Caco-2 (cell line): ENCODE results near the gene MAK. TPM values are rescaled to one million over a fixed set of nuclear protein-coding genes. Genes with fewer than 3 reads are reported as not detected.

Source experiments
- BruUV-seq: library from RNA; stranded (reverse); fragments of 400-500 nt; replicated peaks from 2 replicates; lab custom pipeline; 2021; lab: Mats Ljungman, UMichigan
- CTCF ChIA-PET: fragments of 300-600 bp; sonication (Branson Sonifier 250); formaldehyde crosslinking; loops from one replicate; lab custom pipeline; 2022; ENCODE audit warnings: antibody characterized with exemption; lab: Charles Lee
- POLR2A ChIA-PET: fragments of 300-600 bp; sonication (Branson Sonifier 250); formaldehyde crosslinking; loops from one replicate; lab custom pipeline; 2022; ENCODE audit warnings: antibody characterized with exemption; lab: Charles Lee
- DNase-seq, 2 experiments: peaks; one replicate each; pipeline versions ENCODE4 v3.0.0 to v3.0.0-alpha.2; 2020 to 2022
- H3K27me3 ChIP-seq: replicated peaks from 2 replicates; pipeline ENCODE4 v1.6.0; 2011; ENCODE audit warnings: low read length; ENCODE audit not compliant: control insufficient read depth, insufficient read depth
- H3K36me3 ChIP-seq: 2 replicates; pipeline ENCODE4 v1.5.1; 2011; ENCODE audit warnings: low read length; ENCODE audit not compliant: control insufficient read depth, insufficient read depth
- H3K4me1 ChIP-seq: fragments of 250-450 bp; sonication (Bioruptor Pico); 2 replicates; pipeline ENCODE4 v1.5.1; 2020; ENCODE audit warnings: mild to moderate bottlenecking
- H3K4me3 ChIP-seq: 2 replicates; pipeline ENCODE4 v1.5.1; 2011; ENCODE audit warnings: low read depth, mild to moderate bottlenecking, control low read depth, low read length
- H3K9me3 ChIP-seq: fragments of 250-450 bp; sonication (Bioruptor Pico); 2 replicates; pipeline ENCODE4 v1.5.1; 2020; ENCODE audit warnings: mild to moderate bottlenecking, moderate library complexity
- H3K27ac Mint-ChIP-seq: one replicate; pipeline ENCODE4 v1.8.0; 2022; ENCODE audit warnings: mixed read lengths; ENCODE audit not compliant: unreplicated experiment
- H3K27me3 Mint-ChIP-seq: one replicate; pipeline ENCODE4 v1.8.0; 2022; ENCODE audit warnings: mixed read lengths; ENCODE audit not compliant: insufficient read depth, unreplicated experiment
- H3K36me3 Mint-ChIP-seq: one replicate; pipeline ENCODE4 v1.8.0; 2022; ENCODE audit warnings: mild to moderate bottlenecking, mixed read lengths; ENCODE audit not compliant: insufficient read depth, unreplicated experiment
- H3K4me1 Mint-ChIP-seq: one replicate; pipeline ENCODE4 v1.8.0; 2022; ENCODE audit warnings: low read depth, mixed read lengths; ENCODE audit not compliant: unreplicated experiment
- H3K4me3 Mint-ChIP-seq: one replicate; pipeline ENCODE4 v1.8.0; 2022; ENCODE audit warnings: mild to moderate bottlenecking, moderate library complexity, mixed read lengths; ENCODE audit not compliant: unreplicated experiment
- H3K9me3 Mint-ChIP-seq: one replicate; pipeline ENCODE4 v1.8.0; 2022; ENCODE audit warnings: mixed read lengths; ENCODE audit not compliant: unreplicated experiment
- CTCF ChIP-seq, 2 experiments: fragments of 200-600 bp in 1 of 2; IDR thresholded peaks; 1 replicate in 1 of 2; 2 replicates in 1 of 2; pipeline versions ENCODE4 v1.5.1 to v1.8.0; 2011 to 2022; ENCODE audit warnings: antibody characterized with exemption in 1 of 2, control low read depth in 1 of 2, inconsistent platforms in 1 of 2, low read depth in 1 of 2, low read length in 1 of 2, mild to moderate bottlenecking in 1 of 2, moderate library complexity in 1 of 2; ENCODE audit not compliant: insufficient read depth in 1 of 2, severe bottlenecking in 1 of 2, unreplicated experiment in 1 of 2
- intact Hi-C: fragments of 100-400 bp; cut with micrococcal nuclease; formaldehyde crosslinking; loops from one replicate; pipeline ENCODE4 v1.10.0; 2022; ENCODE audit not compliant: unreplicated experiment
- total RNA-seq: library from RNA; stranded (reverse); gene quantifications from 2 replicates; pipeline ENCODE4 v1.2.3, GENCODE V29; 2022

The MAK gene
- total RNA-seq, 1 experiment from 2014 or later = 0.16 TPM

DNA sequence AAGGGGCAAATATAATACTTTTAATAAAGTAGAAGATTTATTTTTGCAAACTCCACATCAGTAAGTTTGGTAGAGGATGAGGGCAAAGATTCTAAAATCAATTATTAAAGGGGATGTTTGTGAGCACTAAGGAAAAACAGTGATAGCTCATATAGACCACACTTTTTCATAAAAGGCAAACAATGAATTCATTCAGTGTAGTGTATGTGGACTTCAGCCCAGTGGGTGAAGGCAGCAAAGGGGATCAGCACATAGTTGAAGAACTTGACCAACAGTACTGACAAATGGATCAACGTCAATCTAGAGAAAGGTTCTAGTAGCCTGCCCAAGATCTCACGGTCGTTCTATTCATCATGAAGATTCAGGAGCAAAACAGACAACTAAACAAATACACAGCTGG is 45.3 kb downstream of the MAK start:
- intact Hi-C loops = no loop called here
- DNase-seq = no peak
- CTCF ChIA-PET = no interaction called here

DNA sequence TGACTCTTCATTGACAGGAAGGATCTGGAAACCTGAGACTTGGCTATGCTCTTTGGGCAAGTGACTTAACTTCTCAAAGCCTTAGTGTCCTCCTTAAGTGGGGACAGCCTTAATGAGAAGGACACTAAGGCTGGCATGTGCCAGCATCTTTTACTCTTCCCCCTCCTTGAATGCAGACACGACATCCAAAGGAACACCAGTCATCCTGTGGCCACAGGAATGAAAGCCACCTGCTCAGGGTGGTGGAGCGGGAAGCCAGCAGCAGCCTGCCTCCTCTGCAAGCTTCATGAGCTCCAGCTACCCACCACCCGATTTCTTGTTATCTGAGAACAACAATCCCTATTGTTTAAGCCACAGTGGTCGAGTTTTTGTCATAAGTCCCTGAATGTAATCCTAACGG is 46.2 kb downstream of the MAK start:
- Mint-ChIP-seq H3K9me3 (no peaks in the 10 kb centered on the region), H3K27me3 (no peaks in the 10 kb centered on the region), H3K4me1 (no peaks in the 10 kb centered on the region), H3K27ac (no peak overlapping the region), H3K4me3 (no peak overlapping the region), H3K36me3 (peaks cover 3% of the 10 kb centered on the region)
- no peaks in the 10 kb centered on the region for H3K27me3 ChIP-seq
- no TSS peak for BruUV-seq
- H3K36me3 ChIP-seq = no peaks in the 10 kb centered on the region
- no peak for DNase-seq
- H3K9me3 ChIP-seq = no peaks in the 10 kb centered on the region
- ChIA-PET POLR2A (no interaction called here), CTCF (interaction anchor here (0.6 kb wide), 1 partner anchor 33 kb away, joined by 3 read pairs; no protein-coding TSS in a partner anchor)
- intact Hi-C loops = no loop called here
- no peak overlapping the region for H3K4me3 ChIP-seq
- no peaks in the 10 kb centered on the region for H3K4me1 ChIP-seq
- TF ChIP-seq CTCF (IDR thresholded peaks at IDR 0.05; ENCODE audit: insufficient read depth in 1 of 2, low read depth in 1 of 2, low read length in 1 of 2, severe bottlenecking in 1 of 2, unreplicated experiment in 1 of 2) = no peak

More for the DNA sequence above, 45.3 kb downstream of the MAK start:
- Histone ChIP-seq H3K9me3 (no peaks in the 10 kb centered on the region), H3K4me3 (no peak overlapping the region), H3K4me1 (no peaks in the 10 kb centered on the region), H3K27me3 (no peaks in the 10 kb centered on the region), H3K36me3 (no peaks in the 10 kb centered on the region)
- POLR2A ChIA-PET = no interaction called here
- BruUV-seq = no TSS peak
- no peaks in the 10 kb centered on the region for H3K27me3 Mint-ChIP-seq
- no peaks in the 10 kb centered on the region for H3K9me3 Mint-ChIP-seq
- no peak for TF ChIP-seq CTCF (IDR thresholded peaks at IDR 0.05; ENCODE audit: insufficient read depth in 1 of 2, low read depth in 1 of 2, low read length in 1 of 2, severe bottlenecking in 1 of 2, unreplicated experiment in 1 of 2)
- H3K27ac Mint-ChIP-seq = no peak overlapping the region
- no peak overlapping the region for H3K4me3 Mint-ChIP-seq
- H3K4me1 Mint-ChIP-seq = no peaks in the 10 kb centered on the region
- no peaks in the 10 kb centered on the region for H3K36me3 Mint-ChIP-seq

GRCh38 chr6:10791673-10792072 is 46.7 kb downstream of the MAK start:
- Histone ChIP-seq H3K4me1 (no peaks in the 10 kb centered on the region), H3K27me3 (no peaks in the 10 kb centered on the region), H3K9me3 (no peaks in the 10 kb centered on the region), H3K4me3 (no peak overlapping the region), H3K36me3 (no peaks in the 10 kb centered on the region)
- BruUV-seq = no TSS peak
- peaks cover 6% of the 10 kb centered on the region for H3K36me3 Mint-ChIP-seq
- H3K9me3 Mint-ChIP-seq = no peaks in the 10 kb centered on the region
- ChIA-PET POLR2A (no interaction called here), CTCF (no interaction called here)
- H3K4me3 Mint-ChIP-seq = no peak overlapping the region
- H3K4me1 Mint-ChIP-seq = no peaks in the 10 kb centered on the region
- no peaks in the 10 kb centered on the region for H3K27me3 Mint-ChIP-seq
- no peak for TF ChIP-seq CTCF (IDR thresholded peaks at IDR 0.05; ENCODE audit: insufficient read depth in 1 of 2, low read depth in 1 of 2, low read length in 1 of 2, severe bottlenecking in 1 of 2, unreplicated experiment in 1 of 2)
- no peak for DNase-seq
- intact Hi-C loops = no loop called here
- H3K27ac Mint-ChIP-seq = no peak overlapping the region
